ENCODE data around the gene KRT17. TPM values are rescaled to one million over a fixed set of nuclear protein-coding genes. Genes with fewer than 3 reads are reported as not detected.

KRT17 gene
- total and polyA plus RNA-seq, 9 of the 15 experiments (the other 6 are each of a cell fraction or from before 2014, with no cell fraction given): 0.23 to 0.25 TPM; not detected in 7

DNA sequence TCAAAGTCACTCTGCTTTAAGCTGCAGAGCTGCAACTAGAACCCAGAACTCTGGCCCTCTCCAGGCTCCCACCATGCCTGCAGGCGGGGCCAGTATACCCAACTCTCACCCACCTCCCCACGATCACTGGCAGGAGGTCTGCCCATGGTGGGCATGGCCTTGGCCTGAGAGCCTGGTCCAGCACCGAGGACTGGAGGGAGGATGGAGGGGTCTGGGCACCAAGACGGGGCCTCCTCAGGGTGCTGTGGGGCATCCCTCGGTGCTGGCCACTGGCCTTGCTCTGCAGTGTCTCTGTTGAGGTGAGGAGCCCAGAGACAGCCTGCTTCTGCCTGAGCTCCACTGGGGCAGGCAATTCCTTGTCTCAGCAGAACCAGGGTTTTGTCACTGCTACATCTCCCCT is 10.3 kb downstream of the KRT17 start:
- no peak for TF ChIP-seq XRCC4 (IDR thresholded peaks at IDR 0.05; ENCODE audit: extremely low read depth, insufficient read depth, insufficient read length)
- TF ChIP-seq DIDO1 (tag; IDR thresholded peaks at IDR 0.05; ENCODE audit: low read depth): no peak
- no peak for TF ChIP-seq TAF7 (tag; IDR thresholded peaks at IDR 0.05)
- TF ChIP-seq SIRT6 (IDR thresholded peaks at IDR 0.05; ENCODE audit: low read depth, low read length): no peak
- TF ChIP-seq FOSL1 (tag; conservative IDR thresholded peaks at IDR 0.05): no peak
- TF ChIP-seq, protein P1, sequence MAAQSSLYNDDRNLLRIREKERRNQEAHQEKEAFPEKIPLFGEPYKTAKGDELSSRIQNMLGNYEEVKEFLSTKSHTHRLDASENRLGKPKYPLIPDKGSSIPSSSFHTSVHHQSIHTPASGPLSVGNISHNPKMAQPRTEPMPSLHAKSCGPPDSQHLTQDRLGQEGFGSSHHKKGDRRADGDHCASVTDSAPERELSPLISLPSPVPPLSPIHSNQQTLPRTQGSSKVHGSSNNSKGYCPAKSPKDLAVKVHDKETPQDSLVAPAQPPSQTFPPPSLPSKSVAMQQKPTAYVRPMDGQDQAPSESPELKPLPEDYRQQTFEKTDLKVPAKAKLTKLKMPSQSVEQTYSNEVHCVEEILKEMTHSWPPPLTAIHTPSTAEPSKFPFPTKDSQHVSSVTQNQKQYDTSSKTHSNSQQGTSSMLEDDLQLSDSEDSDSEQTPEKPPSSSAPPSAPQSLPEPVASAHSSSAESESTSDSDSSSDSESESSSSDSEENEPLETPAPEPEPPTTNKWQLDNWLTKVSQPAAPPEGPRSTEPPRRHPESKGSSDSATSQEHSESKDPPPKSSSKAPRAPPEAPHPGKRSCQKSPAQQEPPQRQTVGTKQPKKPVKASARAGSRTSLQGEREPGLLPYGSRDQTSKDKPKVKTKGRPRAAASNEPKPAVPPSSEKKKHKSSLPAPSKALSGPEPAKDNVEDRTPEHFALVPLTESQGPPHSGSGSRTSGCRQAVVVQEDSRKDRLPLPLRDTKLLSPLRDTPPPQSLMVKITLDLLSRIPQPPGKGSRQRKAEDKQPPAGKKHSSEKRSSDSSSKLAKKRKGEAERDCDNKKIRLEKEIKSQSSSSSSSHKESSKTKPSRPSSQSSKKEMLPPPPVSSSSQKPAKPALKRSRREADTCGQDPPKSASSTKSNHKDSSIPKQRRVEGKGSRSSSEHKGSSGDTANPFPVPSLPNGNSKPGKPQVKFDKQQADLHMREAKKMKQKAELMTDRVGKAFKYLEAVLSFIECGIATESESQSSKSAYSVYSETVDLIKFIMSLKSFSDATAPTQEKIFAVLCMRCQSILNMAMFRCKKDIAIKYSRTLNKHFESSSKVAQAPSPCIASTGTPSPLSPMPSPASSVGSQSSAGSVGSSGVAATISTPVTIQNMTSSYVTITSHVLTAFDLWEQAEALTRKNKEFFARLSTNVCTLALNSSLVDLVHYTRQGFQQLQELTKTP (IDR thresholded peaks at IDR 0.05; ENCODE audit: low read depth in 1 of 2, partially characterized antibody in 2 of 2): no peak
- no peak for TF ChIP-seq ZNF561 (CRISPR knock-in tag; conservative IDR thresholded peaks at IDR 0.05)
- TF ChIP-seq, protein P2, sequence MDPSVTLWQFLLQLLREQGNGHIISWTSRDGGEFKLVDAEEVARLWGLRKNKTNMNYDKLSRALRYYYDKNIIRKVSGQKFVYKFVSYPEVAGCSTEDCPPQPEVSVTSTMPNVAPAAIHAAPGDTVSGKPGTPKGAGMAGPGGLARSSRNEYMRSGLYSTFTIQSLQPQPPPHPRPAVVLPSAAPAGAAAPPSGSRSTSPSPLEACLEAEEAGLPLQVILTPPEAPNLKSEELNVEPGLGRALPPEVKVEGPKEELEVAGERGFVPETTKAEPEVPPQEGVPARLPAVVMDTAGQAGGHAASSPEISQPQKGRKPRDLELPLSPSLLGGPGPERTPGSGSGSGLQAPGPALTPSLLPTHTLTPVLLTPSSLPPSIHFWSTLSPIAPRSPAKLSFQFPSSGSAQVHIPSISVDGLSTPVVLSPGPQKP (CRISPR knock-in tag; IDR thresholded peaks at IDR 0.05): no peak
- TF ChIP-seq ZNF699 (CRISPR knock-in tag; IDR thresholded peaks at IDR 0.05; ENCODE audit: insufficient replicate concordance): no peak
- TF ChIP-seq CHD1 (IDR thresholded peaks at IDR 0.05; ENCODE audit: low read length): no peak
- no peak for TF ChIP-seq POLR3G (IDR thresholded peaks at IDR 0.05; ENCODE audit: extremely low read depth, insufficient read length, insufficient replicate concordance)
- no peak for TF ChIP-seq MED1 (CRISPR knock-in tag; IDR thresholded peaks at IDR 0.05; ENCODE audit: borderline replicate concordance)
- TF ChIP-seq FOXA3 (CRISPR knock-in tag; conservative IDR thresholded peaks at IDR 0.05 in 1 of 2, IDR thresholded peaks at IDR 0.05 in 1 of 2): no peak
- TF ChIP-seq ZNF830 (CRISPR knock-in tag; IDR thresholded peaks at IDR 0.05): no peak
- TF ChIP-seq EZH2 (IDR thresholded peaks at IDR 0.05; ENCODE audit: borderline replicate concordance, low read depth, low read length): no peak
- no peak for TF ChIP-seq ASH1L (IDR thresholded peaks at IDR 0.05; ENCODE audit: borderline replicate concordance, low read depth, partially characterized antibody)
- H3K79me2 ChIP-seq (ENCODE audit: control insufficient read depth, insufficient read depth, low read length): no peaks in the 10 kb centered on the region
- 0% methylated on average over 3 of the region's 5 CpGs for WGBS (ENCODE audit: insufficient coverage, low coverage, missing lambda C conversion rate)
- no peak overlapping the region for H3K4me3 ChIP-seq
- no peak overlapping the region for H3K27ac ChIP-seq (ENCODE audit: extremely low read depth, low read depth, low read length)
- ChIA-PET CTCF (ENCODE audit: low intra/inter-chr PET ratio) (no interaction called here), POLR2A (no interaction called here)
- H3K9me3 ChIP-seq (replicated peaks; ENCODE audit: control insufficient read depth, insufficient read depth, low read depth, low read length): no peaks in the 10 kb centered on the region
- no peaks in the 10 kb centered on the region for H3K36me3 ChIP-seq (ENCODE audit: control insufficient read depth, insufficient read depth, low read length)
- H3K4me1 ChIP-seq (replicated peaks in 1 of 2; ENCODE audit: control insufficient read depth in 2 of 2, insufficient read depth in 2 of 2, low read length in 2 of 2): no peaks in the 10 kb centered on the region; a peak in 1 of 5 replicates
- H3K27me3 ChIP-seq (ENCODE audit: control insufficient read depth in 2 of 2, insufficient read depth in 2 of 2, low read length in 2 of 2): peaks cover 10 to 50% of the 10 kb centered on the region in 2 experiments
- H2AFZ ChIP-seq (ENCODE audit: low read depth, low read length): no peak overlapping the region
- H3K4me2 ChIP-seq (ENCODE audit: insufficient read depth, low read length): no peak overlapping the region
- H3K9me1 ChIP-seq (ENCODE audit: control insufficient read depth, insufficient read depth, low read length): no peaks in the 10 kb centered on the region
- ATAC-seq (no peak), DNase-seq (ENCODE audit: extremely low read depth in 1 of 4, low spot score in 3 of 4) (no peak), FAIRE-seq (no peak)
- no peak overlapping the region for H3K9ac ChIP-seq (ENCODE audit: insufficient read depth in 1 of 2, low read depth in 2 of 2, low read length in 2 of 2)
- intact Hi-C loops (cut with micrococcal nuclease): no loop called here
- in situ Hi-C loops (cut with MboI): no loop called here
- 0 out of 2 replicates have a peak, but pooled peaks cover 2% of the 10 kb centered on the region for H4K20me1 ChIP-seq (replicated peaks; ENCODE audit: control insufficient read depth, insufficient read depth, low read length)
- no TSS peak for BruUV-seq (replicated peaks)
